Astrocyte of the cerebellum (primary cell): Measurements from ENCODE around the gene CLMN.

ENCODE experiments used
- DNase-seq: peaks from one replicate; pipeline ENCODE4 v3.0.0-alpha.2; 2011; ENCODE audit warnings: low read depth
- H3K4me3 ChIP-seq: 2 replicates; pipeline ENCODE4 v1.5.1; 2011; ENCODE audit warnings: mild to moderate bottlenecking, low read depth, low read length, moderate library complexity
- CTCF ChIP-seq: IDR thresholded peaks from 2 replicates; pipeline ENCODE4 v1.5.1; 2012; ENCODE audit warnings: low read length, low read depth, moderate library complexity, mild to moderate bottlenecking; ENCODE audit errors: missing control alignments
- in situ Hi-C: cut with HindIII; loops from 2 replicates; pipeline ENCODE4 v1.10.0; 2017; ENCODE audit warnings: low sequenced_read_pairs

Gene CLMN

GRCh38 chr14:95345032-95345431 is 25.3 kb upstream of the CLMN start:
- TF ChIP-seq CTCF = no peak
- no peak overlapping the region for H3K4me3 ChIP-seq
- in situ Hi-C loops = no loop called here
- DNase-seq = no peak

GRCh38 chr14:95344536-95344935 is 24.8 kb upstream of the CLMN start:
- DNase-seq = no peak
- in situ Hi-C loops = no loop called here
- H3K4me3 ChIP-seq = no peak overlapping the region
- TF ChIP-seq CTCF = no peak

GRCh38 chr14:95341564-95341963 is 21.9 kb upstream of the CLMN start:
- no peak for DNase-seq
- no peak overlapping the region for H3K4me3 ChIP-seq
- in situ Hi-C loops = no loop called here
- TF ChIP-seq CTCF = no peak

GRCh38 chr14:95341115-95341514 is 21.4 kb upstream of the CLMN start:
- DNase-seq = no peak
- in situ Hi-C loops = no loop called here
- H3K4me3 ChIP-seq = no peak overlapping the region
- TF ChIP-seq CTCF = no peak

GRCh38 chr14:95340201-95340697 is 20.5 kb upstream of the CLMN start:
- in situ Hi-C loops = no loop called here
- no peak for DNase-seq
- TF ChIP-seq CTCF = no peak
- no peak overlapping the region for H3K4me3 ChIP-seq

DNA sequence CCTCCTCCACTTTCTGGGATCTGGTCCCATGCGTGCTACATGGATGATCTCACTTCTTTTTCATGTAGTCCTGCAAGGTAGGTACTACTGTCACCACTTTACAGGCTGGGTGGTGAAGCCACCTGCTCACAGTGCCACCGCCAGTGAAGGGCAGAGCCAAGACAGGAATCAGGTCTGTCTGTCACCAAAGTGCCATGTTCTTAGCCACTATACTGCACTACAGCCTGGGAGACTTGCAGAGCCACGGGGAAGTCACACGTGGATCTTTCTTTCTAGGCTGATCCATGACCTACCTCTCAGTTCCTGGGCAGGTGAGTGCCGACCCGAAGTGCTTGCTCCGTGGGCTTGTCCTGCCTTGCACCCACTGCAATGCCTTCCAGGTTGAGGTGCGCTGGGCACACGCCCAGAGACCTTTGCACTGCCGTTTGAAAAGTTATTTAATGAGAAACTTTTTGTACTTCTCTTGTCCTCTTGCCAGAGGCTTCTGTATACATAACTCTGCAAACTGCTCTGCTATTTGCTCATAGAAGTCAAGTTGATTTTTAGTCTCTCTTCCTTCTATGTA is 19.7 kb upstream of the CLMN start:
- H3K4me3 ChIP-seq = no peak overlapping the region
- no peak for TF ChIP-seq CTCF
- in situ Hi-C loops = no loop called here
- DNase-seq = no peak
